A549 (cell line): ENCODE results near the gene SRR. TPM values are rescaled to one million over a fixed set of nuclear protein-coding genes. Genes with fewer than 3 reads are reported as not detected.

Experiments
- ATAC-seq, 2 experiments: fragments of 200-7000 bp in 1 of 2; fragments of >200 bp in 1 of 2; cut with Nextera tagmentation in 1 of 2; cut with Tn5 transposase in 1 of 2; 3 replicates each; pipeline versions ENCODE4 v1.8.0 to v1.9.1; 2018 to 2020; ENCODE audit warnings: mild to moderate bottlenecking in 1 of 2, moderate library complexity in 1 of 2
- CTCF ChIA-PET: fragments of 300-600 bp; sonication (Branson Sonifier 250); formaldehyde crosslinking; extraction: SDS; loops from one replicate; lab custom pipeline; 2021; ENCODE audit warnings: antibody characterized with exemption, inconsistent platforms; lab: Yijun Ruan, JAX
- POLR2A ChIA-PET: fragments of 350-600 bp; formaldehyde crosslinking; extraction: SDS; loops from one replicate; lab custom pipeline; 2021; ENCODE audit warnings: antibody characterized with exemption, inconsistent platforms; lab: Yijun Ruan, JAX
- DNase-seq, 2 experiments: peaks; one replicate each; pipeline versions ENCODE4 v3.0.0 to v3.0.0-alpha.2; 2011 to 2016; ENCODE audit warnings: low read depth in 1 of 2, low spot score in 1 of 2
- FAIRE-seq: peaks from 2 replicates; lab custom pipeline; 2011; peaks lifted over from hg19 to GRCh38; lab: Jason Lieb, UNC
- H3K27ac ChIP-seq, 2 experiments: fragments of >200 bp; sonication (Bioruptor Twin); formaldehyde crosslinking; 3 replicates each; pipeline ENCODE4 v1.5.1; 2016 to 2017
- H3K4me1 ChIP-seq: fragments of >200 bp; sonication (Bioruptor Twin); formaldehyde crosslinking; 3 replicates; pipeline ENCODE4 v1.6.1; 2016
- H3K4me2 ChIP-seq: fragments of >200 bp; sonication (Bioruptor Twin); formaldehyde crosslinking; 3 replicates; pipeline ENCODE4 v1.6.1; 2016
- H3K4me3 ChIP-seq: fragments of >200 bp; sonication (Bioruptor Twin); formaldehyde crosslinking; 3 replicates; pipeline ENCODE4 v1.5.1; 2016
- H3K9me3 ChIP-seq: fragments of >200 bp; sonication (Bioruptor Twin); formaldehyde crosslinking; 3 replicates; pipeline ENCODE4 v1.6.1; 2016
- CBX8 ChIP-seq: fragments of 200-600 bp; sonication (generic); IDR thresholded peaks from 2 replicates; pipeline ENCODE4 v1.6.1; 2016
- CEBPB ChIP-seq, 2 experiments: fragments of >200 bp in 1 of 2; sonication (Bioruptor Twin) in 1 of 2; formaldehyde crosslinking in 1 of 2; IDR thresholded peaks; 2 replicates each; pipeline ENCODE4 v1.6.1; 2012 to 2016
- HOXB13 ChIP-seq: fragments of 250-450 bp; sonication (Bioruptor Pico); IDR thresholded peaks from 2 replicates; pipeline ENCODE4 v1.5.0; 2020; ENCODE audit warnings: low read depth, mild to moderate bottlenecking, moderate library complexity
- JUN ChIP-seq, 2 experiments: fragments of >200 bp; sonication (Bioruptor Twin); formaldehyde crosslinking; IDR thresholded peaks; 2 replicates in 1 of 2; 3 replicates in 1 of 2; pipeline ENCODE4 v1.6.1; 2016 to 2017
- PHF8 ChIP-seq: fragments of 200-600 bp; sonication (generic); IDR thresholded peaks from 2 replicates; pipeline ENCODE4 v1.6.1; 2016; ENCODE audit warnings: low read depth, mild to moderate bottlenecking, antibody characterized with exemption, moderate library complexity, borderline replicate concordance
- POLR2AphosphoS2 ChIP-seq: conservative IDR thresholded peaks from 2 replicates; pipeline ENCODE4 v1.6.1; 2012; ENCODE audit warnings: low read length, improper control_type of control experiment, inconsistent platforms
- RAD21 ChIP-seq, 2 experiments: fragments of >200 bp in 1 of 2; sonication (Bioruptor Twin) in 1 of 2; formaldehyde crosslinking in 1 of 2; IDR thresholded peaks in 1 of 2; conservative IDR thresholded peaks in 1 of 2; 2 replicates in 1 of 2; 3 replicates in 1 of 2; pipeline ENCODE4 v1.6.1; 2012 to 2018; ENCODE audit warnings: inconsistent platforms in 1 of 2
- RNF2 ChIP-seq: fragments of 200-600 bp; sonication (generic); IDR thresholded peaks from 2 replicates; pipeline ENCODE4 v1.6.1; 2016; ENCODE audit warnings: low read depth, mild to moderate bottlenecking, antibody characterized with exemption, moderate library complexity, borderline replicate concordance
- SMC3 ChIP-seq: fragments of >200 bp; sonication (Bioruptor Twin); formaldehyde crosslinking; IDR thresholded peaks from 3 replicates; pipeline ENCODE4 v1.6.1; 2018; ENCODE audit warnings: inconsistent platforms
- SREBF2 ChIP-seq: fragments of 450-650 bp; IDR thresholded peaks from 2 replicates; pipeline ENCODE4 v1.6.1; 2014; ENCODE audit warnings: mild to moderate bottlenecking, moderate library complexity
- TP53 ChIP-seq: fragments of 250-450 bp; sonication (Bioruptor Pico); IDR thresholded peaks from 2 replicates; pipeline ENCODE4 v1.5.0; 2021; ENCODE audit warnings: mild to moderate bottlenecking, moderate library complexity
- ZNF302 ChIP-seq: fragments of 250-450 bp; sonication (Bioruptor Pico); IDR thresholded peaks from 2 replicates; pipeline ENCODE4 v1.9.0; 2021; ENCODE audit warnings: inconsistent platforms, mild to moderate bottlenecking, moderate library complexity
- WGBS: methylation state at CpG from one replicate; pipeline ENCODE4 v1.1.6; 2017; ENCODE audit errors: missing lambda C conversion rate; 5-methylcytosine and 5-hydroxymethylcytosine counted together
- polyA plus RNA-seq, 4 experiments: library from polyadenylated mRNA; depleted of rRNA in 3 of 4; stranded (reverse); fragments of >200 nt; fragmentation: RNase III in 1 of 4; extraction: RNeasy Plus Mini Kit Qiagen cat#74134 plus additional on column Dnase treatment in 1 of 4; gene quantifications; 2 replicates in 3 of 4; 3 replicates in 1 of 4; pipeline ENCODE4 v1.2.3, GENCODE V29; 2011 to 2017
- TF ChIP-seq, protein P1 (sequence below): IDR thresholded peaks from 2 replicates; pipeline ENCODE4 v1.6.1; 2012
- TF ChIP-seq, protein P2 (sequence below): fragments of 200-600 bp; sonication (generic); IDR thresholded peaks from 2 replicates; pipeline ENCODE4 v1.6.1; 2016; ENCODE audit warnings: antibody characterized with exemption, mild to moderate bottlenecking, moderate library complexity
- TF ChIP-seq, protein P3 (sequence below): fragments of 250-450 bp; sonication (Bioruptor Pico); IDR thresholded peaks from 2 replicates; pipeline ENCODE4 v1.5.0; 2021; ENCODE audit warnings: mild to moderate bottlenecking, moderate library complexity, borderline replicate concordance
- TF ChIP-seq, protein P4 (sequence below): IDR thresholded peaks from 2 replicates; pipeline ENCODE4 v1.6.1; 2012; ENCODE audit warnings: low read depth, borderline replicate concordance
- TF ChIP-seq, protein P5 (sequence below): fragments of >200 bp; sonication (Bioruptor Twin); formaldehyde crosslinking; IDR thresholded peaks from 3 replicates; pipeline ENCODE4 v1.6.1; 2016
- TF ChIP-seq, protein P6 (sequence below): fragments of 450-650 bp; IDR thresholded peaks from 2 replicates; pipeline ENCODE4 v1.6.1; 2014; ENCODE audit warnings: antibody characterized with exemption

The SRR gene
- polyA plus RNA-seq, 2 of the 4 experiments (the other 2 are of a cell fraction), result 13.2 to 16.7 TPM

DNA sequence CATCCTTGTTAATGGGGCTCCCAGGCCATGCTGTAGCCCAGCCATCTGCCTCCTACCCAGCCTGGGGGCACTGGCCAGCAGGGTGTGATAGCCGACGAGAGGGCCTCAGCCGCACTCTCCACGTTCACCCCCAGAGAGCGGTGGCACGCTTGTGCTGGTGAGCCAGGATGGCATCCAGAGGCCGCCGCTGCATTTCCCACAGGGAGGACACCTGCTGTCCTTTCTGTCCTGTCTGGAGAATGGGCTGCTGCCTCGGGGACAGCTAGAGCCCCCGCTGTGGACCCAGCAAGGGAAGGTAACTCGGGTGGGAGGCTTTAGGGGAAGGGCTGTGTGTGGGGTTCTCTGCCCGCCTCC, 61.0 kb downstream of the SRR start:
- no peak for DNase-seq
- WGBS, result 86% methylated on average over 12 of the region's 12 CpGs
- no peak for ATAC-seq
- no peak overlapping the region for H3K4me2 ChIP-seq
- peaks cover 5% of the 10 kb centered on the region for H3K4me1 ChIP-seq
- ChIA-PET POLR2A (no interaction called here), CTCF (interaction anchor here (0.7 to 15.8 kb wide), 5 partner anchors 15 to 69 kb away, joined by 3 to 255 read pairs (median 9); no protein-coding TSS in a partner anchor)
- H3K4me3 ChIP-seq, result no peak overlapping the region
- no peak overlapping the region for H3K27ac ChIP-seq
- no peak for TF ChIP-seq PHF8
- TF ChIP-seq SMC3, result no peak
- no peak for TF ChIP-seq RNF2
- TF ChIP-seq, protein P1, sequence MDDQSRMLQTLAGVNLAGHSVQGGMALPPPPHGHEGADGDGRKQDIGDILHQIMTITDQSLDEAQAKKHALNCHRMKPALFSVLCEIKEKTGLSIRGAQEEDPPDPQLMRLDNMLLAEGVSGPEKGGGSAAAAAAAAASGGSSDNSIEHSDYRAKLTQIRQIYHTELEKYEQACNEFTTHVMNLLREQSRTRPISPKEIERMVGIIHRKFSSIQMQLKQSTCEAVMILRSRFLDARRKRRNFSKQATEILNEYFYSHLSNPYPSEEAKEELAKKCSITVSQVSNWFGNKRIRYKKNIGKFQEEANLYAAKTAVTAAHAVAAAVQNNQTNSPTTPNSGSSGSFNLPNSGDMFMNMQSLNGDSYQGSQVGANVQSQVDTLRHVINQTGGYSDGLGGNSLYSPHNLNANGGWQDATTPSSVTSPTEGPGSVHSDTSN, result no peak
- TF ChIP-seq, protein P2, sequence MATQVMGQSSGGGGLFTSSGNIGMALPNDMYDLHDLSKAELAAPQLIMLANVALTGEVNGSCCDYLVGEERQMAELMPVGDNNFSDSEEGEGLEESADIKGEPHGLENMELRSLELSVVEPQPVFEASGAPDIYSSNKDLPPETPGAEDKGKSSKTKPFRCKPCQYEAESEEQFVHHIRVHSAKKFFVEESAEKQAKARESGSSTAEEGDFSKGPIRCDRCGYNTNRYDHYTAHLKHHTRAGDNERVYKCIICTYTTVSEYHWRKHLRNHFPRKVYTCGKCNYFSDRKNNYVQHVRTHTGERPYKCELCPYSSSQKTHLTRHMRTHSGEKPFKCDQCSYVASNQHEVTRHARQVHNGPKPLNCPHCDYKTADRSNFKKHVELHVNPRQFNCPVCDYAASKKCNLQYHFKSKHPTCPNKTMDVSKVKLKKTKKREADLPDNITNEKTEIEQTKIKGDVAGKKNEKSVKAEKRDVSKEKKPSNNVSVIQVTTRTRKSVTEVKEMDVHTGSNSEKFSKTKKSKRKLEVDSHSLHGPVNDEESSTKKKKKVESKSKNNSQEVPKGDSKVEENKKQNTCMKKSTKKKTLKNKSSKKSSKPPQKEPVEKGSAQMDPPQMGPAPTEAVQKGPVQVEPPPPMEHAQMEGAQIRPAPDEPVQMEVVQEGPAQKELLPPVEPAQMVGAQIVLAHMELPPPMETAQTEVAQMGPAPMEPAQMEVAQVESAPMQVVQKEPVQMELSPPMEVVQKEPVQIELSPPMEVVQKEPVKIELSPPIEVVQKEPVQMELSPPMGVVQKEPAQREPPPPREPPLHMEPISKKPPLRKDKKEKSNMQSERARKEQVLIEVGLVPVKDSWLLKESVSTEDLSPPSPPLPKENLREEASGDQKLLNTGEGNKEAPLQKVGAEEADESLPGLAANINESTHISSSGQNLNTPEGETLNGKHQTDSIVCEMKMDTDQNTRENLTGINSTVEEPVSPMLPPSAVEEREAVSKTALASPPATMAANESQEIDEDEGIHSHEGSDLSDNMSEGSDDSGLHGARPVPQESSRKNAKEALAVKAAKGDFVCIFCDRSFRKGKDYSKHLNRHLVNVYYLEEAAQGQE, result no peak
- TF ChIP-seq, protein P3, sequence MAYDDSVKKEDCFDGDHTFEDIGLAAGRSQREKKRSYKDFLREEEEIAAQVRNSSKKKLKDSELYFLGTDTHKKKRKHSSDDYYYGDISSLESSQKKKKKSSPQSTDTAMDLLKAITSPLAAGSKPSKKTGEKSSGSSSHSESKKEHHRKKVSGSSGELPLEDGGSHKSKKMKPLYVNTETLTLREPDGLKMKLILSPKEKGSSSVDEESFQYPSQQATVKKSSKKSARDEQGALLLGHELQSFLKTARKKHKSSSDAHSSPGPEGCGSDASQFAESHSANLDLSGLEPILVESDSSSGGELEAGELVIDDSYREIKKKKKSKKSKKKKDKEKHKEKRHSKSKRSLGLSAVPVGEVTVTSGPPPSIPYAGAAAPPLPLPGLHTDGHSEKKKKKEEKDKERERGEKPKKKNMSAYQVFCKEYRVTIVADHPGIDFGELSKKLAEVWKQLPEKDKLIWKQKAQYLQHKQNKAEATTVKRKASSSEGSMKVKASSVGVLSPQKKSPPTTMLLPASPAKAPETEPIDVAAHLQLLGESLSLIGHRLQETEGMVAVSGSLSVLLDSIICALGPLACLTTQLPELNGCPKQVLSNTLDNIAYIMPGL (CRISPR knock-in tag), result no peak
- no peak for TF ChIP-seq HOXB13 (CRISPR knock-in tag)
- TF ChIP-seq, protein P4, sequence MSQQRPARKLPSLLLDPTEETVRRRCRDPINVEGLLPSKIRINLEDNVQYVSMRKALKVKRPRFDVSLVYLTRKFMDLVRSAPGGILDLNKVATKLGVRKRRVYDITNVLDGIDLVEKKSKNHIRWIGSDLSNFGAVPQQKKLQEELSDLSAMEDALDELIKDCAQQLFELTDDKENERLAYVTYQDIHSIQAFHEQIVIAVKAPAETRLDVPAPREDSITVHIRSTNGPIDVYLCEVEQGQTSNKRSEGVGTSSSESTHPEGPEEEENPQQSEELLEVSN, result no peak
- TF ChIP-seq, protein P5, sequence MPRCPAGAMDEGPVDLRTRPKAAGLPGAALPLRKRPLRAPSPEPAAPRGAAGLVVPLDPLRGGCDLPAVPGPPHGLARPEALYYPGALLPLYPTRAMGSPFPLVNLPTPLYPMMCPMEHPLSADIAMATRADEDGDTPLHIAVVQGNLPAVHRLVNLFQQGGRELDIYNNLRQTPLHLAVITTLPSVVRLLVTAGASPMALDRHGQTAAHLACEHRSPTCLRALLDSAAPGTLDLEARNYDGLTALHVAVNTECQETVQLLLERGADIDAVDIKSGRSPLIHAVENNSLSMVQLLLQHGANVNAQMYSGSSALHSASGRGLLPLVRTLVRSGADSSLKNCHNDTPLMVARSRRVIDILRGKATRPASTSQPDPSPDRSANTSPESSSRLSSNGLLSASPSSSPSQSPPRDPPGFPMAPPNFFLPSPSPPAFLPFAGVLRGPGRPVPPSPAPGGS, result no peak
- TF ChIP-seq CEBPB (IDR thresholded peaks at IDR 0.05), result no peak
- no peak for TF ChIP-seq TP53
- TF ChIP-seq ZNF302 (CRISPR knock-in tag), result no peak
- H3K9me3 ChIP-seq, result no peaks in the 10 kb centered on the region
- no peak for FAIRE-seq

DNA sequence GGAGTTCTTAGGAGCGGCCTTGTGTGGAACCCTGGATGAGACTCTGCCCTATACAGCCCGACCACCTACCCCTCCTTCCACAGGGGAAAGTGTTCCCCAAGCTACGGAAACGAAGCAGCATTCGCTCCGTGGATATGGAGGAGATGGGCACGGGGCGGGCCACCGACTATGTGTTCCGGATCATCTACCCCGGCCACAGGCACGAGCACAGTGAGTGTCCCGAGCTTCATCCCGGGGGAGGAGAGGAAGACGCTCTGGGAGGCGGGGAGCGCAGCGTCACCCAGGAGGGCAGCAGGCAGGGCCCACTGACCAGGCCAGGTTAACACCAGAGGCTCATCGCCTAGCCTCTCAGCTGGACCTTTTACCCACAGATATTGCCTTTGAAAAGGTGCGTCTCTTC, 61.4 kb downstream of the SRR start:
- ChIA-PET CTCF (interaction anchor here (0.7 to 15.8 kb wide), 4 partner anchors 15 to 69 kb away, joined by 3 to 255 read pairs (median 110); no protein-coding TSS in a partner anchor), POLR2A (no interaction called here)
- 91% methylated on average over 20 of the region's 20 CpGs for WGBS
- Histone ChIP-seq H3K9me3 (no peaks in the 10 kb centered on the region), H3K4me2 (no peak overlapping the region), H3K4me3 (no peak overlapping the region), H3K27ac (no peak overlapping the region), H3K4me1 (peaks cover 1% of the 10 kb centered on the region; the same call in 2 of the 3 replicates)
- ATAC-seq, result no peak
- TF ChIP-seq SREBF2 (no peak), JUN (IDR thresholded peaks at IDR 0.05) (no peak), RAD21 (conservative IDR thresholded peaks at IDR 0.05 in 1 of 2, IDR thresholded peaks at IDR 0.05 in 1 of 2) (no peak), CBX8 (no peak), POLR2AphosphoS2 (no peak), HOXB13 (CRISPR knock-in tag) (no peak)
- TF ChIP-seq, protein P6, sequence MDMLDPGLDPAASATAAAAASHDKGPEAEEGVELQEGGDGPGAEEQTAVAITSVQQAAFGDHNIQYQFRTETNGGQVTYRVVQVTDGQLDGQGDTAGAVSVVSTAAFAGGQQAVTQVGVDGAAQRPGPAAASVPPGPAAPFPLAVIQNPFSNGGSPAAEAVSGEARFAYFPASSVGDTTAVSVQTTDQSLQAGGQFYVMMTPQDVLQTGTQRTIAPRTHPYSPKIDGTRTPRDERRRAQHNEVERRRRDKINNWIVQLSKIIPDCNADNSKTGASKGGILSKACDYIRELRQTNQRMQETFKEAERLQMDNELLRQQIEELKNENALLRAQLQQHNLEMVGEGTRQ, result no peak
- TF ChIP-seq, protein P4, result no peak
- no peak for DNase-seq
- FAIRE-seq, result no peak
